ENCODE data around the gene RHBDL3. TPM values are rescaled to one million over a fixed set of nuclear protein-coding genes. Genes with fewer than 3 reads are reported as not detected.

Gene RHBDL3
- total RNA-seq, 1 donor from 2014 or later: 0.16 TPM

- no peak for DNase-seq (ENCODE audit: low read depth)
Measured at GRCh38 chr17:32356750-32357149, 91.1 kb downstream of the RHBDL3 start.

DNA sequence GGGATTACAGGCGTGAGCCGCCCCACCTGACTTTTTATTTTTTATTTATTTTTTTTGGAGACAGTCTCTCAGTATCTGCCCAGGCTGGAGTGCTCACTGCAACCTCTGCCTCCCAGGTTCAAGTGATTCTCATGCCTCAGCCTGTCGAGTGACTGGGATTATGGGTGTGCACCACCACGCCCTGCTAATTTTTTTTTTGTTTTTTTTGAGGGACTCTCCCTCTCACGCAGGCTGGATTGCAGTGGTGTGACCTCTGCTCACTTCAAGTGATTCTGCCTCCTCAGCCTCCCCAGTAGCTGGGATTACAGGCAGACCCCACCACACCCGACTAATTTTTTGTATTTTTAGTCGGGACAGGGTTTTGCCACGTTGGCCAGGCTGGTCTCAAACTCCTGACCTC lies 92.0 kb downstream of the RHBDL3 start:
- DNase-seq (ENCODE audit: low read depth): no peak

GRCh38 chr17:32361270-32361669 lies 95.6 kb downstream of the RHBDL3 start:
- DNase-seq (ENCODE audit: low read depth): no peak

DNA sequence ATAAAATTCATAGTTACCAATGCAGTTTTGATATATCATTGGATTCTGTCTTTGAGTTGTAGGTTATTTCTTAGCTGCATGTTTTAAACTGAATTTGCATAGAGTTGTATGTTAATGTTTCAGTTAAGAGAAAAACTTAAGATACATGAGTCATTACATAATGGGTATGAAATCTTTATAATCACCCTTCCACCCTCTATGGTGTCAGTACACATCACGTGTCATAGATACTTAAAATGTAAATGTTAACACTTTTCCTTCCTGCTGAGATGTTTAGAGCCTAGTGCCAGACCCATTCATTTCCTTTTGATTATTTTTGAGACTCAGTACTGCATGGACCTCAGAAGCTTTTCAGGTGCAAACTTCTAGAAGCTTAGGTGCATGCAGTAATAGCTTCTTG lies 104.8 kb downstream of the RHBDL3 start:
- DNase-seq (ENCODE audit: low read depth): no peak

MicroRNAs within 50 kb of the gene (microRNA counts, 767-probe panel; counts per million panel counts)
- not detected for microRNA hsa-miR-632

Small RNA genes within 50 kb of the gene (microRNA-seq; reads per million reads assigned to microRNA genes)
- gene MIR632: not detected

Other genes with a start within 250 kb of the RHBDL3 start
- gene RHOT1, start 123.3 kb upstream of the RHBDL3 start, total RNA-seq: 42.3 and 48.0 TPM in 2 replicates
- gene C17orf75, start 76.3 kb downstream of the RHBDL3 start, total RNA-seq: 9.8 and 13.7 TPM in 2 replicates
- 125 and 140 TPM in 2 replicates for gene ZNF207, start 84.3 kb downstream of the RHBDL3 start, total RNA-seq
- gene PSMD11, start 178.7 kb downstream of the RHBDL3 start, total RNA-seq: 93.7 and 95.0 TPM in 2 replicates
- 25.8 and 39.6 TPM in 2 replicates for gene CDK5R1, start 221.2 kb downstream of the RHBDL3 start, total RNA-seq